ENCODE results near the gene VPS29. TPM values are rescaled to one million over a fixed set of nuclear protein-coding genes. Genes with fewer than 3 reads are reported as not detected.

VPS29 gene
- total and polyA plus RNA-seq, 9 of the 15 experiments (the other 6 are each of a cell fraction or from before 2014, with no cell fraction given), result 85.8 to 638 (median 272) TPM

GRCh38 chr12:110501752-110502738 is at the start of gene VPS29, which contains the start of gene RAD9B (continued):
- TF ChIP-seq CHD7 (IDR thresholded peaks at IDR 0.05; ENCODE audit: low read depth, low read length), result no peak
- TF ChIP-seq ZNF134 (CRISPR knock-in tag; conservative IDR thresholded peaks at IDR 0.05), result 0 out of 2 replicates have a peak, but pooled peaks have one; percentile 36
- no peak for TF ChIP-seq KLF10 (CRISPR knock-in tag; IDR thresholded peaks at IDR 0.05)
- TF ChIP-seq ZNF232 (CRISPR knock-in tag; IDR thresholded peaks at IDR 0.05), result peak; percentile 96
- no peak for TF ChIP-seq ZNF780A (CRISPR knock-in tag; IDR thresholded peaks at IDR 0.05)
- no peak for TF ChIP-seq HMG20A (CRISPR knock-in tag; conservative IDR thresholded peaks at IDR 0.05)
- no peak for TF ChIP-seq ZNF174 (CRISPR knock-in tag; IDR thresholded peaks at IDR 0.05)
- no peak for TF ChIP-seq XRCC3 (IDR thresholded peaks at IDR 0.05)
- TF ChIP-seq HDAC6 (IDR thresholded peaks at IDR 0.05; ENCODE audit: low read depth, low read length), result no peak
- TF ChIP-seq E2F4 (CRISPR knock-in tag; IDR thresholded peaks at IDR 0.05; ENCODE audit: low read depth), result peak; percentile 96
- no peak for TF ChIP-seq SREBF1 (IDR thresholded peaks at IDR 0.05; ENCODE audit: borderline replicate concordance, low read depth, low read length)
- TF ChIP-seq ZNF121 (CRISPR knock-in tag; conservative IDR thresholded peaks at IDR 0.05), result no peak; the same call in 1 of the 2 replicates
- TF ChIP-seq DACH1 (IDR thresholded peaks at IDR 0.05; ENCODE audit: partially characterized antibody), result no peak
- TF ChIP-seq PTBP1 (IDR thresholded peaks at IDR 0.05; ENCODE audit: low read depth, low read length), result no peak

Measured in K562 (cell line).